Peyer's patch (tissue), 4 donors: Measurements from ENCODE around the gene IL4I1.

Source experiments
- CTCF ChIP-seq, 6 experiments: fragments of 450-650 bp in 4 of 6; fragments of 200-600 bp in 2 of 6; sonication (generic) in 1 of 6; IDR thresholded peaks; one replicate each; pipeline ENCODE4 v1.5.1; 2017 to 2019; ENCODE audit warnings: antibody characterized with exemption in 6 of 6, mild to moderate bottlenecking in 3 of 6, moderate library complexity in 1 of 6
- POLR2A ChIP-seq, 2 donors: fragments of 450-650 bp; IDR thresholded peaks; one replicate each; pipeline ENCODE4 v1.5.1; 2017; ENCODE audit warnings: antibody characterized with exemption in 2 of 2, mild to moderate bottlenecking in 2 of 2, moderate library complexity in 2 of 2

DNA sequence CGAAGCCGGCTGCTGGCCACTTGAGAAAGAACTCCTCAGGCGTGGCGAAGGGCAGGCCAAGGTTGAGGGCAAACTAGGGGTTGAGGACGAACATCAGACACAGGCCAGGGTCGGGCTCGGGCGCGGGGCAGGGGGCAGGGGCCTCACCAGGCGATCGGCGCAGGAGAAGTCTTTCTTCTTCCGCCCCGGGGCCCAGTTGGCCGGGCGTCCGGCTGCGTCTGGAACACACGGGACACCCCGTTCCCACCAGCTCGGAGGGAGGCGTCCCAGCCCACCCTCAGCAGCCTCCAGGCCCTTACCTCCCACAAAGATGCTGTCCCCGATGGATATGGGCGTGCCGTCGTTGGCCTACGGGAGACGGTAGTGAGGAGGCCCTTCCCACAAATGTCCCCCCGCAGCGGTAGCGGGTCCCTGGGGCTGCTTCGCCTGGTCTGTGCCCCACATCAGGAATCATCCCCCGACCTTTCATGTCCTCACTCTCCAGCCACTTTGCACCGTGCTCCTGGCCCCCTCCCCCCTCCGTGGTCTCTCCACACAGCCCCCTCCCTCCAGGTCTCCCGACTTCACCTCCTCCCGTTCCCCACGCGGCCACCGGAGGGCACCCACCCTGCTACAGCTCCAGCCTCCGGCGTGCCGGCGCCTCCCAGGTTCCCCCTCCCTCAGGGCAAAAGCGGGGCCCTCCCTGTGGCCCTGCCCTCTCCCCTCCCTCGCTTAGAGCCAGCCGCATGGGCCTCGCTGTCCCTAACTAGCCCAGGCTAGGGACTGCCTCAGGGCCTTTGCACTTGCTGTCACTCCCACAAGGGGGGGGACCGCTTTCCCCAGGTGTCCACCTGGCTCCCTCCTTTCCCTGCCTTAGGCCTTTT, 34.1 kb downstream of the IL4I1 start:
- no peak for TF ChIP-seq CTCF (IDR thresholded peaks at IDR 0.05)
- TF ChIP-seq POLR2A (IDR thresholded peaks at IDR 0.05), result no peak
